PFSK-1 (cell line): ENCODE data around the gene PPM1M.

Experiments used
- FOXP2 ChIP-seq: optimal IDR thresholded peaks from 2 replicates; pipeline ENCODE3; 2011; ENCODE audit warnings: borderline replicate concordance, control low read depth, inconsistent platforms; ENCODE audit not compliant: insufficient read depth; ENCODE audit errors: extremely low read length, extremely low read depth
- POLR2AphosphoS5 ChIP-seq: IDR thresholded peaks from 2 replicates; pipeline ENCODE4 v1.6.1; 2012; ENCODE audit warnings: low read depth, mild to moderate bottlenecking, control low read depth, low read length, moderate library complexity
- REST ChIP-seq, 2 experiments: IDR thresholded peaks; 2 replicates each; pipeline versions ENCODE4 v1.6.1 to v1.8.0; 2011 to 2012; ENCODE audit warnings: low read depth in 2 of 2, low read length in 2 of 2, control low read depth in 1 of 2, inconsistent platforms in 1 of 2, mild to moderate bottlenecking in 1 of 2, moderate library complexity in 1 of 2; ENCODE audit not compliant: insufficient read depth in 1 of 2
- SIN3A ChIP-seq: IDR thresholded peaks from 2 replicates; pipeline ENCODE4 v1.6.1; 2012; ENCODE audit warnings: mild to moderate bottlenecking, low read length, moderate library complexity, borderline replicate concordance; ENCODE audit not compliant: insufficient read depth
- TAF1 ChIP-seq: IDR thresholded peaks from 2 replicates; pipeline ENCODE4 v1.6.1; 2012; ENCODE audit warnings: low read length, control low read depth, borderline replicate concordance; ENCODE audit not compliant: insufficient read depth

PPM1M gene

GRCh38 chr3:52203701-52204100 lies 41.9 kb upstream of the PPM1M start:
- TF ChIP-seq POLR2AphosphoS5 (no peak), FOXP2 (no peak), REST (IDR thresholded peaks at IDR 0.05; ENCODE audit: insufficient read depth in 1 of 2, low read depth in 2 of 2, low read length in 2 of 2) (no peak), TAF1 (no peak), SIN3A (no peak)

DNA sequence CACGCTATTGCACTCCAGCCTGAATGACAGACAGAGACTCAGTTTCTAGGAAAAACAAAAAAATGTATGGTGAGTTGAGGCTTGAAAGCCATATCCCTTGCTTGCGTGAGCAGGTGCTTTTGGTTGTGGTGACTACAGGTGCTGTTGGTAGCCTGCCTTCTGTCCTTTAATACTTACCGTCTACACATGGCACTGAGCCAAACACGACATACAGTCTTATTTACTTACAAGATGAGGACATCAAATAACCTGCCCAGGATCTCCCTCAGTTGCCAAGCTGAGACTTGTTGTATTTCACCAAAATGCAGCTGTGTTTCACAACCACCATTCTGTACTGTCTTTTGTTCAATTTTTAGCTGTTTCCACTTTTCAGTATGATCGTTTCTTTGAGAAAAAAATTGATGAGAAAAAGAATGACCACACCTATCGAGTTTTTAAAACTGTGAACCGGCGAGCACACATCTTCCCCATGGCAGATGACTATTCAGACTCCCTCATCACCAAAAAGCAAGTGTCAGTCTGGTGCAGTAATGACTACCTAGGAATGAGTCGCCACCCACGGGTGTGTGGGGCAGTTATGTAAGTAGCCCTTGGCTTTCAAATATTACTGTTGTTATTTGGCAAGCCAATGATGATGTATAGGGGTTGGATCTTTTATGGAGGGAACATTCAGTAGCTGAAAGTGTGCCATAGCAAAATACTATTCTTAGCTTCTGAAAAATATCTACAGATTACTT lies 41.1 kb upstream of the PPM1M start:
- TF ChIP-seq SIN3A (no peak), FOXP2 (no peak), TAF1 (no peak), POLR2AphosphoS5 (no peak)

DNA sequence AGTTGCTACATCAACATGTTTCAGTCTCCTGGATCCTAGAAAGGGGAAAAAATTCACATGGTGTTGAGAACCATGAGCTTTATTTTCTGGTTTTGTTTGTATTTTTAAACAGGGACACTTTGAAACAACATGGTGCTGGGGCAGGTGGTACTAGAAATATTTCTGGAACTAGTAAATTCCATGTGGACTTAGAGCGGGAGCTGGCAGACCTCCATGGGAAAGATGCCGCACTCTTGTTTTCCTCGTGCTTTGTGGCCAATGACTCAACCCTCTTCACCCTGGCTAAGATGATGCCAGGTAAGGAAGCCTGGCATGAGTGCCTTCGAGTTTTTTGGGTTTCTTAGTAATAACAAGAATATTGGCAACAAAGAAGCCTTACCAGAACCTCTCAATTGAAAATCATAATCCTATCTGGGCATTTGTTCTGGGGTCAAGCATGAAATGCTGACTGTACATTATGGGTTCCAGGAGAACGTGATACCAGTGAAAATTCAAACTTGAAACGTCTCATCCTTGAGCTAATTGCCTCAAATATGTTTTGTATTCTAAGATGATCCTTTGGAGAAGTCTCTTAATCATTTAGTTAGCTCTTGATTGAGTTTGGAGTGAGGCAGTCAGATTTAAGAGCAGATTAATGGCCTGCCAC lies 39.7 kb upstream of the PPM1M start:
- TF ChIP-seq POLR2AphosphoS5, result no peak
- no peak for TF ChIP-seq FOXP2
- no peak for TF ChIP-seq TAF1
- TF ChIP-seq REST (IDR thresholded peaks at IDR 0.05; ENCODE audit: insufficient read depth in 1 of 2, low read depth in 2 of 2, low read length in 2 of 2), result no peak
- TF ChIP-seq SIN3A, result no peak

- no peak for TF ChIP-seq FOXP2
- no peak for TF ChIP-seq TAF1
- no peak for TF ChIP-seq SIN3A
- TF ChIP-seq REST (IDR thresholded peaks at IDR 0.05; ENCODE audit: insufficient read depth in 1 of 2, low read depth in 2 of 2, low read length in 2 of 2), result no peak
- TF ChIP-seq POLR2AphosphoS5, result no peak
Measured at GRCh38 chr3:52208556-52208955, 37.0 kb upstream of the PPM1M start.

DNA sequence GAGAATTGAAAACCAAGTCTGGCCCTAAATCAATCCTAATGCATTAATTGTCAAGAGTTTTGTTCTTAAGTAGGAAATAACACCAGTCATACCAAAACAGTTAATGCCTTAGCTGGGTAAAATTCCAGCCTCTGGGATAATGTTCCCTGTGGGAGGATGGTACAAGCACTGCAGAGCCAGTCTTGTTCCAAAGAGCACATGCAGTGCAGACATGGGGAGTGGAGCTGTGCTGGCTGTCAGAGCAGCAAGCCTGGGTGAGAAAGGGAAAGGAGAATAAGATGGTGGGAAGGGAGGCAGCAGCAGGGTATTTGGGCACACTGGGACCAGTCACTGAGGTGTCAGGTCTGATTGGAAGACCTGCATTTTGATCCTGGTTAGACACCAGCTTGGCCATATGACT lies 35.5 kb upstream of the PPM1M start:
- TF ChIP-seq POLR2AphosphoS5 (no peak), FOXP2 (no peak), REST (IDR thresholded peaks at IDR 0.05; ENCODE audit: insufficient read depth in 1 of 2, low read depth in 2 of 2, low read length in 2 of 2) (no peak), SIN3A (no peak), TAF1 (no peak)
